Panc1 (cell line): Measurements from ENCODE around the gene NSMCE1. TPM values are rescaled to one million over a fixed set of nuclear protein-coding genes. Genes with fewer than 3 reads are reported as not detected.

Source experiments
- ATAC-seq: fragments of 200-7000 bp; cut with Tn5 transposase; 2 replicates; pipeline ENCODE4 v1.9.1; 2020; ENCODE audit warnings: mild to moderate bottlenecking, moderate library complexity
- BruUV-seq: library from RNA; stranded (reverse); fragments of 400-500 nt; replicated peaks from 2 replicates; lab custom pipeline; 2021; lab: Mats Ljungman, UMichigan
- CTCF ChIA-PET: fragments of 300-600 bp; sonication (Branson Sonifier 250); formaldehyde crosslinking; loops from one replicate; lab custom pipeline; 2022; ENCODE audit warnings: antibody characterized with exemption; lab: Charles Lee
- POLR2A ChIA-PET: fragments of 300-600 bp; sonication (Branson Sonifier 250); formaldehyde crosslinking; loops from one replicate; lab custom pipeline; 2022; ENCODE audit warnings: antibody characterized with exemption; lab: Charles Lee
- DNase-seq: peaks from one replicate; pipeline ENCODE4 v3.0.0-alpha.2; 2010; ENCODE audit warnings: low read depth, low spot score
- H3K27ac ChIP-seq: 2 replicates; pipeline ENCODE4 v1.5.1; 2011; ENCODE audit warnings: mild to moderate bottlenecking, low read length, inconsistent platforms
- H3K27me3 ChIP-seq: fragments of 200-500 bp; sonication (Bioruptor generic); 2 replicates; pipeline ENCODE4 v1.6.0; 2014; ENCODE audit warnings: low read length, inconsistent platforms; ENCODE audit not compliant: control insufficient read depth, insufficient read depth
- H3K36me3 ChIP-seq: fragments of 200-500 bp; sonication (Bioruptor generic); 2 replicates; pipeline ENCODE4 v1.5.1; 2014; ENCODE audit warnings: inconsistent platforms, mild to moderate bottlenecking, low read length, moderate library complexity; ENCODE audit not compliant: control insufficient read depth, insufficient read depth
- H3K4me1 ChIP-seq: 2 replicates; pipeline ENCODE4 v1.5.1; 2011; ENCODE audit warnings: inconsistent platforms, mild to moderate bottlenecking, low read length, moderate library complexity; ENCODE audit not compliant: control insufficient read depth, insufficient read depth
- H3K4me3 ChIP-seq, 2 experiments: 2 replicates each; pipeline ENCODE4 v1.5.1; 2011 to 2012; ENCODE audit warnings: low read depth in 2 of 2, low read length in 2 of 2, mild to moderate bottlenecking in 2 of 2, inconsistent platforms in 1 of 2, moderate library complexity in 1 of 2
- H3K9me3 ChIP-seq: fragments of 200-500 bp; sonication (Bioruptor generic); 2 replicates; pipeline ENCODE4 v1.5.1; 2014; ENCODE audit warnings: low read depth, mild to moderate bottlenecking, inconsistent platforms, low read length, moderate library complexity; ENCODE audit not compliant: control insufficient read depth, insufficient read depth
- CTCF ChIP-seq: fragments of 450-650 bp; IDR thresholded peaks from 2 replicates; pipeline ENCODE4 v1.5.1; 2017; ENCODE audit warnings: mild to moderate bottlenecking
- POLR2AphosphoS5 ChIP-seq: IDR thresholded peaks from 2 replicates; pipeline ENCODE4 v1.6.1; 2012; ENCODE audit warnings: mild to moderate bottlenecking, low read depth, low read length, moderate library complexity
- SIN3A ChIP-seq: IDR thresholded peaks from 2 replicates; pipeline ENCODE4 v1.6.1; 2012; ENCODE audit warnings: low read depth, mild to moderate bottlenecking, low read length, moderate library complexity, borderline replicate concordance; ENCODE audit not compliant: insufficient read depth
- TCF7L2 ChIP-seq: IDR thresholded peaks from 2 replicates; pipeline ENCODE4 v1.6.1; 2011; ENCODE audit warnings: mild to moderate bottlenecking, low read depth, low read length, inconsistent platforms
- in situ Hi-C: cut with HindIII; loops from 2 replicates; pipeline ENCODE4 v1.10.0; 2016; ENCODE audit warnings: low sequenced_read_pairs, low pct_unique_long_range_greater_than_20kb
- intact Hi-C: fragments of 100-400 bp; cut with micrococcal nuclease; formaldehyde crosslinking; loops from one replicate; pipeline ENCODE4 v1.10.0; 2022; ENCODE audit not compliant: unreplicated experiment
- total RNA-seq: library from RNA; stranded (reverse); gene quantifications from one replicate; pipeline ENCODE4 v1.2.1, GENCODE V29; 2021; ENCODE audit not compliant: unreplicated experiment
- TF ChIP-seq, protein P1 (sequence below), 2 experiments: IDR thresholded peaks; 2 replicates each; pipeline ENCODE4 v1.6.1; 2011 to 2012; ENCODE audit warnings: low read depth in 2 of 2, control low read depth in 1 of 2, low read length in 1 of 2, mild to moderate bottlenecking in 1 of 2, moderate library complexity in 1 of 2; ENCODE audit not compliant: insufficient read depth in 1 of 2

Gene NSMCE1
- total RNA-seq, 1 experiment from 2014 or later: 48.2 TPM

GRCh38 chr16:27302126-27302525, 33.6 kb upstream of the NSMCE1 start:
- CTCF ChIA-PET: no interaction called here
- Histone ChIP-seq H3K4me3 (no peak overlapping the region), H3K27ac (no peak overlapping the region), H3K4me1 (no peaks in the 10 kb centered on the region), H3K9me3 (no peaks in the 10 kb centered on the region), H3K36me3 (no peaks in the 10 kb centered on the region), H3K27me3 (no peaks in the 10 kb centered on the region)
- TF ChIP-seq POLR2AphosphoS5 (no peak), CTCF (no peak), TCF7L2 (no peak), SIN3A (no peak)
- TF ChIP-seq, protein P1, sequence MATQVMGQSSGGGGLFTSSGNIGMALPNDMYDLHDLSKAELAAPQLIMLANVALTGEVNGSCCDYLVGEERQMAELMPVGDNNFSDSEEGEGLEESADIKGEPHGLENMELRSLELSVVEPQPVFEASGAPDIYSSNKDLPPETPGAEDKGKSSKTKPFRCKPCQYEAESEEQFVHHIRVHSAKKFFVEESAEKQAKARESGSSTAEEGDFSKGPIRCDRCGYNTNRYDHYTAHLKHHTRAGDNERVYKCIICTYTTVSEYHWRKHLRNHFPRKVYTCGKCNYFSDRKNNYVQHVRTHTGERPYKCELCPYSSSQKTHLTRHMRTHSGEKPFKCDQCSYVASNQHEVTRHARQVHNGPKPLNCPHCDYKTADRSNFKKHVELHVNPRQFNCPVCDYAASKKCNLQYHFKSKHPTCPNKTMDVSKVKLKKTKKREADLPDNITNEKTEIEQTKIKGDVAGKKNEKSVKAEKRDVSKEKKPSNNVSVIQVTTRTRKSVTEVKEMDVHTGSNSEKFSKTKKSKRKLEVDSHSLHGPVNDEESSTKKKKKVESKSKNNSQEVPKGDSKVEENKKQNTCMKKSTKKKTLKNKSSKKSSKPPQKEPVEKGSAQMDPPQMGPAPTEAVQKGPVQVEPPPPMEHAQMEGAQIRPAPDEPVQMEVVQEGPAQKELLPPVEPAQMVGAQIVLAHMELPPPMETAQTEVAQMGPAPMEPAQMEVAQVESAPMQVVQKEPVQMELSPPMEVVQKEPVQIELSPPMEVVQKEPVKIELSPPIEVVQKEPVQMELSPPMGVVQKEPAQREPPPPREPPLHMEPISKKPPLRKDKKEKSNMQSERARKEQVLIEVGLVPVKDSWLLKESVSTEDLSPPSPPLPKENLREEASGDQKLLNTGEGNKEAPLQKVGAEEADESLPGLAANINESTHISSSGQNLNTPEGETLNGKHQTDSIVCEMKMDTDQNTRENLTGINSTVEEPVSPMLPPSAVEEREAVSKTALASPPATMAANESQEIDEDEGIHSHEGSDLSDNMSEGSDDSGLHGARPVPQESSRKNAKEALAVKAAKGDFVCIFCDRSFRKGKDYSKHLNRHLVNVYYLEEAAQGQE (IDR thresholded peaks at IDR 0.05; ENCODE audit: insufficient read depth in 1 of 2, low read depth in 2 of 2, low read length in 1 of 2): no peak
- ATAC-seq (no peak), DNase-seq (no peak)
- BruUV-seq: no TSS peak
- POLR2A ChIA-PET: no interaction called here
- intact Hi-C loops: no loop called here
- in situ Hi-C loops: no loop called here

GRCh38 chr16:27301236-27301861, 32.8 kb upstream of the NSMCE1 start:
- Histone ChIP-seq H3K4me3 (no peak overlapping the region), H3K4me1 (no peaks in the 10 kb centered on the region), H3K9me3 (no peaks in the 10 kb centered on the region), H3K36me3 (no peaks in the 10 kb centered on the region), H3K27me3 (no peaks in the 10 kb centered on the region), H3K27ac (no peak overlapping the region)
- ChIA-PET POLR2A (no interaction called here), CTCF (no interaction called here)
- DNase-seq: no peak
- in situ Hi-C loops (no loop called here), intact Hi-C loops (no loop called here)
- no peak for ATAC-seq
- no TSS peak for BruUV-seq
- TF ChIP-seq, protein P1 (IDR thresholded peaks at IDR 0.05; ENCODE audit: insufficient read depth in 1 of 2, low read depth in 2 of 2, low read length in 1 of 2): no peak
- TF ChIP-seq TCF7L2 (no peak), CTCF (no peak), SIN3A (no peak), POLR2AphosphoS5 (no peak)
